22Rv1 (cell line): ENCODE data around the gene PNPLA7.

Source experiments
- H3K27ac ChIP-seq: fragments of 450-650 bp; 2 replicates; pipeline ENCODE4 v1.5.1; 2017
- ZFX ChIP-seq: fragments of 450-650 bp; IDR thresholded peaks from 2 replicates; pipeline ENCODE4 v1.6.1; 2017; ENCODE audit warnings: antibody characterized with exemption, borderline replicate concordance
- TF ChIP-seq, protein P1 (sequence below): fragments of 450-650 bp; IDR thresholded peaks from 2 replicates; pipeline ENCODE4 v1.5.1; 2017; ENCODE audit warnings: mild to moderate bottlenecking

Gene PNPLA7

DNA sequence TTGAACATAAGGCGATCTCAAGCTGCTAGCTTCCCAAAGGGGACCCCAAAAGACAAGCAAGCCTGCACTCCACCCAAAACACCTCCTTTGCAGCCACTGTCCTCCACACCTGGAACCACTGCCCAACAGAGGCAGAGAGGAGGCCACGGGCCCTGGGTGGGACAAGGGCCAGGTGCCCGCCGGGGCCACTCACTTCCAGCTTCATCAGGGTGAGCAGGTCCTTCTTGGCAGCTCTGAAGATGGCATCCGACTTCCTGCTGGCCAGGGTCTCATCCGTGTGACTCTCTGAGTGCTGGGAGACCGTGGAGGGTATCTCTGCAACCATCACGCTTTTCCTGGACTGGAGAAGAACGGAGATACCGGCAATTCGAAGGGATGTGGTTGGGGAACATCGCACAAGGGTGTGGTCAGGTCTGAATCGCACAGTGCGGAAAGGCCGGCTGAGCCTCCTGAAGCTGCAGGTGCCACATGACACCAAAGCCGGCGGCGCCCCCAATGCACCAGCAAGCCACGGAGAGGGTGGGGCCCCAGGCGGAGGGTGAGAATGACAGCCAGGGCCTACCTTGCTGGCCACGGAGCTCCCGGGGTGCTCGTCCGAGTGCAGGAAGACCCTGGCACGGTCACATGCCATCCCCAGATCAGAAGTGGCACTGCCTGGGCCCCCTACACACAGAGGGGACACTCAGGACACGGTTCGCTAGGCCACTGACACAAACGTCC, 44.6 kb downstream of the PNPLA7 start:
- H3K27ac ChIP-seq, result no peak overlapping the region
- TF ChIP-seq, protein P1, sequence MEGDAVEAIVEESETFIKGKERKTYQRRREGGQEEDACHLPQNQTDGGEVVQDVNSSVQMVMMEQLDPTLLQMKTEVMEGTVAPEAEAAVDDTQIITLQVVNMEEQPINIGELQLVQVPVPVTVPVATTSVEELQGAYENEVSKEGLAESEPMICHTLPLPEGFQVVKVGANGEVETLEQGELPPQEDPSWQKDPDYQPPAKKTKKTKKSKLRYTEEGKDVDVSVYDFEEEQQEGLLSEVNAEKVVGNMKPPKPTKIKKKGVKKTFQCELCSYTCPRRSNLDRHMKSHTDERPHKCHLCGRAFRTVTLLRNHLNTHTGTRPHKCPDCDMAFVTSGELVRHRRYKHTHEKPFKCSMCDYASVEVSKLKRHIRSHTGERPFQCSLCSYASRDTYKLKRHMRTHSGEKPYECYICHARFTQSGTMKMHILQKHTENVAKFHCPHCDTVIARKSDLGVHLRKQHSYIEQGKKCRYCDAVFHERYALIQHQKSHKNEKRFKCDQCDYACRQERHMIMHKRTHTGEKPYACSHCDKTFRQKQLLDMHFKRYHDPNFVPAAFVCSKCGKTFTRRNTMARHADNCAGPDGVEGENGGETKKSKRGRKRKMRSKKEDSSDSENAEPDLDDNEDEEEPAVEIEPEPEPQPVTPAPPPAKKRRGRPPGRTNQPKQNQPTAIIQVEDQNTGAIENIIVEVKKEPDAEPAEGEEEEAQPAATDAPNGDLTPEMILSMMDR, result no peak
- no peak for TF ChIP-seq ZFX

DNA sequence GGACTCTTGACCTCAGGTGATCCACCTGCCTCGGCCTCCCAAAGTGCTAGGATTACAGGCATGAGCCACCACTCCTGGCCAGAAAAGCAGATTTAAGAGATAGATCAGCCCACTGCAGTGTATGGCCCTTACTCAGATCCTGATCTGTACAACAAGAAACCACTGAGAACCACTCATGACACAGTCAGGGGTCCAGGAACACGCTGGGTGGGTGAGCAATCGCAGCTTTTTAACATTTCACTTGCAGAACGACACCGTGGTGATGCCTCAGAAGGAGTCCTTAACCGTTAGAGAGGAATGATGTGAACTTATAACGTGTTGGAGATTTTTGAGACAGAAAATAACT, 45.8 kb downstream of the PNPLA7 start:
- no peak overlapping the region for H3K27ac ChIP-seq
- TF ChIP-seq, protein P1, result no peak
- TF ChIP-seq ZFX, result no peak

DNA sequence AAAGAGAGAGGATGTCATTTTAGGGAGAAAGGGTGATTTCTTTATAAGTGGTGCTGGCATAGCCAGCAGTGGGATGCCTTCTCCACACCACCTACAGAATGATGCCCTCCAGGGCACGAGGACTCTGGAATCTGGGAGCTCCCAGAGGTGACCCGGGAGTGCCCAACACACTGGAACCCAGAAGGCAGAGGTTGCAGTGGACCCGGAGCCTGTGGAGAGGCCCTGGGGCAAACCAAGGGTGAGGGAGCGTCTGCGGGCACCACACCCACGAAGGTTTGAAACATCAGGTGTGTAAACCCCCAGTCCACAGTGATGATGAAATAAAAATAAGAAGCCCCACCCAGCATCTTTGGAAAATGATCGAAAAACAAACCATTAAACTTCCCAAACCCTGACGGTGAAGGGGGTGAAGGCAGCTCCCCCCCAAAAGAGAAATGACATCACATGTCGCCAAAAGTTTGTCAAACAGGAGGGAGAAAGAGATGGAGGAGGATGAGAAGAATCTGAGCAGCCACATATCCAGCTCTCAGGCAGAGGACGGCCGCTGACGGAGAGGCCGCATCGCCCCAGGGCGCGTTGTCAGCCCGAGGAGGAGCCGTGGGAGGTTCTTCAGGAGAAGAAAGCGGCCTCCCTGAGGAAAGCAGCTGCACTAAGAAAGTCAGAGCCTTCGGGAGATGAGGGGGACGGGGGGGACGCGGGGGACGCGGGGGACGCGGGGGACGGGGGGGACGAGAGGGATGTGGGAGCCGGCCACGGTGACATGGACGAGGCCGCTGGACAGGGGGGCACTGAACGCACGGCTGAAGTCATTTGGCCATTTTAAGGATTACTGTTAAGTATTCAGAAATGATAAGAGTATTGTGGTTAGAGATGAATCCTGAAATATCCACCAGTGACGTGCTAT, 47.9 kb downstream of the PNPLA7 start:
- peak overlapping the region; percentile 58 for H3K27ac ChIP-seq
- no peak for TF ChIP-seq ZFX
- TF ChIP-seq, protein P1, result no peak

DNA sequence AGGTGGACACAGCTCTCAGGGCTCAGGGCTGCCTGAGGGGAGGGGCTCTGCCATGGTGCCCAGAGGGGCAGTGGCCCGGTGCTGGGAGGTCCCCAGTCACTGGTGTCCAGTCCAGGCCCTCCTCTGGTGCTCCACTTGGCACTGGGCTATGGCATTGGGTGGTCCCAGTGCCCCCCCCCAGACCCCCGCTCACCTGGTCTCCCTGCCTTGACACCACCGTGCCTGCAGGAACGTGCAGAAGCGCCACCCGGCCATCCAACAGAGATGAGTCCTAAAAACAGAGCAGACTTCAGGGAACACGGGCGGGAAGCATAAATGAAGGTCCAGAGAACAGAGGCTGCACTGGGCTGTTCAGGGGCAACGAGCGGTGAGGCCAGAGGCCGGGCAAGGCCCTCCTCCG, 48.7 kb downstream of the PNPLA7 start:
- peak overlapping the region; percentile 35; the same call in 1 of the 2 replicates for H3K27ac ChIP-seq
- TF ChIP-seq, protein P1, result no peak
- no peak for TF ChIP-seq ZFX

DNA sequence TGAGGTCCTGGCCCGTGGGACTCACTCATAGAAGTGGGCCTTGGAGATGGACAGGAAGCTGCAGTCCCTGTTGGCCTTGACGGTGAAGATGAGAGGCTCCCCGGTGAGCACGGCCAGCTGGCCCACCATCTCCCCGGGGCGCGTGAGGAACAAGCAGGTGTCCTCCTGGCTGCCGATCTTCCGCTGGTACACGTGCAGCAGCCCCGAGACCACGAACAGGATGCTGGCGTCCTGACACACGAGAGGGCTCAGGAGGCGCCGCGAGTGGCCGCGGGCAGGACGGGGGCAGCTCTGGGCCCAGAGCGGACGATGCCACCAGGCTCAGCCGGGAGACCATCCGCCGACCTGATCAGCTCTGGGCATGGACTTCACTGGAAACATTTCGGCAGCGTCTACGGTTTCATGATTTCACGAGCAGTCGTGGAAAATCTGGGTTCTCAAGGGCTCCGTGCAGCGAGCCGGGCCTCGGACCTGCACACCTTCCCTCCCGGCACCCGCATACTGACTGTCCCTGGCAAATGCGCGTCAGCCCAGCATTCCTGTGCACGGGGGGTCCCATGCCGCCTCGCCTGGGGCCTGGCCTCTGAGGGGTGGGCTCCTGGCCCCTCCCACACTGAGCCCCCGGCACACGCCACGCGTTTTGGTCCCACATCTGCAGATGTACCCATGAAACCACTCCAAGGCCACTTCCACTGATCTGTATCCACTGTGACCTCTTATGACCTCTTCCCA, 49.4 kb downstream of the PNPLA7 start:
- TF ChIP-seq, protein P1, result no peak
- TF ChIP-seq ZFX, result no peak
- no peak overlapping the region for H3K27ac ChIP-seq

DNA sequence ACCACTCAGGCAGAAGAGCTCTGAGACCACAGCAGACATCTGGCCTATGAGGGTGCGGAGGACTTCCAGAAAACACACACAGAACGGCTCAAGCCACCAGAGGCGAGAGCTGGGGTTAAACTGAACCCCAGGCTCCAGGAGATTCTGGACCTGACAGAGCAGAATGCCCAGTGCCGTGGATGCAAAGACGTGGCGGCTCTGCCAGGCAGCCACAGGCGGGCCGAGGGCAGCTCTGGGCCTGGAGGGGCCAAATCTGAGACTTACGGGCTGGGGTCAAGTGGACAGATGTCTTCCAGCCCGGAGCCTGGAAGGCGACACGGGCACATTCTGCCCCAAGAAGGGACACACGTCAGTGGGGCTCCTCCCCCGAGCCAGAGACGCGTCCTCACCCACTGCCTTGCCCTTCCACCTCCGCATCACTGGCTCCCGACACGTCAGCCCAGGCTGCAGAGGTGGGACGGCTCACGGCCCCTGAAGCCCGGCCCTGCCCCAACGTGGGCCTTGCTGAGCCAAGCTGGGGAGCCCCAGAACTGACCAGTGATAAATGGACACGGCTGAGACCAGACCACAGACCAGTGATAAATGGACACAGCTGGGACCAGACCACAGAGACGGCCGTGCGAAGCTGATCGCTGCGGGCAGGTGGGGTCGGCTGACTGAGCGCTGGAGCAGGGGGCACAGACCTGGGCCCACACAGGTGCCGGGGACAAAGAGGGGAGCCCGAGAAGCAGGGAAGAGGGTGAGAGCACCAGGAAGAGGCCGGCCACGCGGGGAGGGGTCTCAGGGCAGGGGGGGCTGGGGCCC, 50.1 kb downstream of the PNPLA7 start:
- no peak overlapping the region for H3K27ac ChIP-seq
- TF ChIP-seq, protein P1, result no peak
- TF ChIP-seq ZFX, result no peak
